GM19043 (cell line): ENCODE results near the gene RARS1.

Experiments
- ATAC-seq: cut with Tn5 transposase; IDR thresholded peaks from one replicate; pipeline ENCODE4 v1.9.1; 2021; ENCODE audit warnings: low read depth; ENCODE audit not compliant: unreplicated experiment

RARS1 gene

GRCh38 chr5:168552146-168552545 lies 65.9 kb downstream of the RARS1 start:
- no peak for ATAC-seq

- no peak for ATAC-seq
Observed at GRCh38 chr5:168553377-168554130, 67.3 kb downstream of the RARS1 start.

GRCh38 chr5:168557389-168557788 lies 71.1 kb downstream of the RARS1 start:
- ATAC-seq, result no peak

- ATAC-seq, result no peak
Observed at GRCh38 chr5:168562279-168562678, 76.0 kb downstream of the RARS1 start.

GRCh38 chr5:168563959-168564358 lies 77.7 kb downstream of the RARS1 start:
- no peak for ATAC-seq

GRCh38 chr5:168568738-168569137 lies 82.5 kb downstream of the RARS1 start:
- ATAC-seq, result no peak
